H9 (cell line): ENCODE measurements around the gene ALDH2. TPM values are rescaled to one million over a fixed set of nuclear protein-coding genes. Genes with fewer than 3 reads are reported as not detected.

Source experiments
- DNase-seq: peaks from one replicate; pipeline ENCODE4 v3.0.0-alpha.2; 2017
- H2AFZ ChIP-seq: one replicate; pipeline ENCODE4 v1.6.1; 2013; ENCODE audit warnings: mild to moderate bottlenecking, low read length, control low read depth, moderate library complexity
- H2AK5ac ChIP-seq: 2 replicates; pipeline ENCODE4 v1.6.1; 2013; ENCODE audit warnings: low read length, control low read depth, mixed read lengths; ENCODE audit not compliant: insufficient read length
- H2BK120ac ChIP-seq: one replicate; pipeline ENCODE4 v1.6.1; 2013; ENCODE audit warnings: low read depth, mild to moderate bottlenecking, low read length, control low read depth, inconsistent platforms; ENCODE audit not compliant: poor library complexity, severe bottlenecking
- H2BK12ac ChIP-seq: 2 replicates; pipeline ENCODE4 v1.6.1; 2013; ENCODE audit warnings: low read length, control low read depth, mixed read lengths, low read depth; ENCODE audit not compliant: insufficient read length
- H2BK15ac ChIP-seq: 2 replicates; pipeline ENCODE4 v1.6.1; 2013; ENCODE audit warnings: low read depth, low read length, control low read depth
- H2BK20ac ChIP-seq: one replicate; pipeline ENCODE4 v1.6.1; 2013; ENCODE audit warnings: low read depth, mild to moderate bottlenecking, low read length, control low read depth, inconsistent platforms; ENCODE audit not compliant: poor library complexity, severe bottlenecking
- H2BK5ac ChIP-seq: 2 replicates; pipeline ENCODE4 v1.6.1; 2013; ENCODE audit warnings: low read length, control low read depth, mixed read lengths; ENCODE audit not compliant: insufficient read length
- H3K14ac ChIP-seq: 2 replicates; pipeline ENCODE4 v1.6.1; 2013; ENCODE audit warnings: low read length, control low read depth; ENCODE audit not compliant: insufficient read depth
- H3K18ac ChIP-seq: 2 replicates; pipeline ENCODE4 v1.6.1; 2013; ENCODE audit warnings: low read depth, mild to moderate bottlenecking, mixed read lengths, low read length, control low read depth; ENCODE audit not compliant: insufficient read length
- H3K23ac ChIP-seq: 2 replicates; pipeline ENCODE4 v1.6.1; 2013; ENCODE audit warnings: low read length, control low read depth, mixed read lengths, low read depth; ENCODE audit not compliant: insufficient read length
- H3K23me2 ChIP-seq: 2 replicates; pipeline ENCODE4 v1.6.1; 2013; ENCODE audit warnings: low read depth, mild to moderate bottlenecking, mixed read lengths, low read length, control low read depth; ENCODE audit not compliant: insufficient read length, poor library complexity, severe bottlenecking
- H3K27ac ChIP-seq: 2 replicates; pipeline ENCODE4 v1.5.1; 2013; ENCODE audit warnings: low read length, control low read depth, mixed read lengths, low read depth; ENCODE audit not compliant: insufficient read length
- H3K27me3 ChIP-seq: 2 replicates; pipeline ENCODE4 v1.6.1; 2013; ENCODE audit warnings: low read length, control low read depth, inconsistent platforms; ENCODE audit not compliant: insufficient read depth
- H3K4ac ChIP-seq: 2 replicates; pipeline ENCODE4 v1.6.1; 2013; ENCODE audit warnings: low read depth, mild to moderate bottlenecking, control low read depth, inconsistent platforms, low read length, moderate library complexity
- H3K4me1 ChIP-seq: 2 replicates; pipeline ENCODE4 v1.6.1; 2013; ENCODE audit warnings: low read length, control low read depth, inconsistent platforms; ENCODE audit not compliant: insufficient read depth
- H3K4me2 ChIP-seq: 2 replicates; pipeline ENCODE4 v1.6.1; 2013; ENCODE audit warnings: low read length, control low read depth, mixed read lengths; ENCODE audit not compliant: insufficient read length, insufficient read depth
- H3K56ac ChIP-seq: 2 replicates; pipeline ENCODE4 v1.6.1; 2013; ENCODE audit warnings: low read depth, mild to moderate bottlenecking, mixed read lengths, low read length, control low read depth; ENCODE audit not compliant: insufficient read length
- H3K79me1 ChIP-seq: 2 replicates; pipeline ENCODE4 v1.6.1; 2013; ENCODE audit warnings: low read depth, mild to moderate bottlenecking, moderate library complexity, low read length, control low read depth, inconsistent platforms; ENCODE audit not compliant: insufficient read depth, poor library complexity, severe bottlenecking
- H3K79me2 ChIP-seq: 2 replicates; pipeline ENCODE4 v1.6.1; 2013; ENCODE audit warnings: low read length, control low read depth, inconsistent platforms; ENCODE audit not compliant: insufficient read depth
- H3K9ac ChIP-seq: 2 replicates; pipeline ENCODE4 v1.6.1; 2013; ENCODE audit warnings: low read length, control low read depth, mixed read lengths; ENCODE audit not compliant: insufficient read length; ENCODE audit errors: extremely low read depth
- H3K9me3 ChIP-seq: one replicate; pipeline ENCODE4 v1.6.1; 2013; ENCODE audit warnings: low read depth, low read length, inconsistent platforms; ENCODE audit not compliant: control insufficient read depth
- H3T11ph ChIP-seq: one replicate; pipeline ENCODE4 v1.6.1; 2013; ENCODE audit warnings: mild to moderate bottlenecking, low read length, control low read depth, inconsistent platforms
- H4K20me1 ChIP-seq: one replicate; pipeline ENCODE4 v1.6.1; 2013; ENCODE audit not compliant: control insufficient read depth, insufficient read length, insufficient read depth
- H4K5ac ChIP-seq: 2 replicates; pipeline ENCODE4 v1.6.1; 2013; ENCODE audit warnings: low read depth, mild to moderate bottlenecking, mixed read lengths, low read length, control low read depth; ENCODE audit not compliant: insufficient read length
- H4K8ac ChIP-seq: replicated peaks from 2 replicates; pipeline ENCODE4 v1.6.1; 2013; ENCODE audit warnings: low read length, control low read depth, mixed read lengths, low read depth; ENCODE audit not compliant: insufficient read length
- H4K91ac ChIP-seq: 2 replicates; pipeline ENCODE4 v1.6.1; 2013; ENCODE audit warnings: low read depth, mild to moderate bottlenecking, moderate library complexity, mixed read lengths, low read length, control low read depth; ENCODE audit not compliant: insufficient read length
- H3K27ac Mint-ChIP-seq, 3 experiments: 2 replicates in 2 of 3; 3 replicates in 1 of 3; pipeline ENCODE4 v1.8.0; 2020 to 2021; ENCODE audit warnings: mixed read lengths in 3 of 3, mild to moderate bottlenecking in 1 of 3, moderate library complexity in 1 of 3
- H3K27me3 Mint-ChIP-seq: 2 replicates; pipeline ENCODE4 v1.8.0; 2021; ENCODE audit warnings: low read depth, mild to moderate bottlenecking, moderate library complexity, mixed read lengths
- H3K36me3 Mint-ChIP-seq, 3 experiments: 2 replicates in 2 of 3; 3 replicates in 1 of 3; pipeline ENCODE4 v1.8.0; 2020 to 2021; ENCODE audit warnings: low read depth in 3 of 3, mixed read lengths in 3 of 3; ENCODE audit not compliant: insufficient read depth in 1 of 3
- H3K4me1 Mint-ChIP-seq, 2 experiments: 2 replicates each; pipeline ENCODE4 v1.8.0; 2020; ENCODE audit warnings: mixed read lengths in 2 of 2
- H3K4me3 Mint-ChIP-seq, 2 experiments: 2 replicates in 1 of 2; 3 replicates in 1 of 2; pipeline ENCODE4 v1.8.0; 2020 to 2021; ENCODE audit warnings: mild to moderate bottlenecking in 2 of 2, mixed read lengths in 2 of 2, moderate library complexity in 1 of 2
- H3K9me3 Mint-ChIP-seq, 2 experiments: 2 replicates in 1 of 2; 3 replicates in 1 of 2; pipeline ENCODE4 v1.8.0; 2020; ENCODE audit warnings: mild to moderate bottlenecking in 2 of 2, mixed read lengths in 2 of 2, moderate library complexity in 1 of 2
- CTCF ChIP-seq: fragments of 200-600 bp; sonication (generic); conservative IDR thresholded peaks from 3 replicates; pipeline ENCODE4 v1.8.0; 2021; ENCODE audit warnings: antibody characterized with exemption, mild to moderate bottlenecking
- WGBS: extraction: QIAGEN DNeasy Blood & Tissue Kit; methylation state at CpG from one replicate; pipeline ENCODE4 v1.1.7; 2013; ENCODE audit warnings: missing lambda C conversion rate, low lambda C conversion rate, mixed read lengths; ENCODE audit not compliant: insufficient read length; ENCODE audit errors: extremely low coverage; 5-methylcytosine and 5-hydroxymethylcytosine counted together
- total RNA-seq: library from RNA; stranded (reverse); gene quantifications from 2 replicates; pipeline ENCODE4 v1.2.1, GENCODE V29; 2021

The ALDH2 gene
- total RNA-seq, 1 experiment from 2014 or later, result 44.0 TPM

DNA sequence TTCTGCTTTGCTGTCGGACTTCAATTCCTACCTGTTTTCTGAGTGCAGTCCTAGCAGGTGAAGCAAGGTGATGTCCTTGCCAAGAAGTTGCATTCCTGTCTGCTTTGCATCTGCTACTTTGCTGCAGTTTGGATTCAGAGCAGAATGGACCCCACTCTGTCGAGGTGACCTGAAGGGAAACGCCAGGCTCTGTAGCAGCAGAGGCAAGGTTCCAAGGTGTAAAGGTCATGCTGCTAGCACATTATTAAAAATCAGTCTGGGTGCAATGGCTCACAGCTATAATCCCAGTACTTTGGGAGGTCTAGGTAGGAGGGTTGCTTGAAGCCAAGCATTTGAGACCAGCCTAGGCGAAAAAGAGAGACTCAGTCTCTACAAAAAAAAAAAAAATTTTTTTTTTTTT lies 17.3 kb upstream of the ALDH2 start:
- no peak overlapping the region for H2BK5ac ChIP-seq
- no CpG with 5 or more reads among the region's 4 CpGs for WGBS

More for the DNA sequence above, 17.3 kb upstream of the ALDH2 start:
- Histone ChIP-seq H3T11ph (no peak overlapping the region), H2AFZ (no peak overlapping the region), H4K91ac (no peak overlapping the region), H4K8ac (no peak overlapping the region), H3K14ac (no peak overlapping the region), H3K18ac (no peak overlapping the region), H3K27me3 (no peaks in the 10 kb centered on the region), H3K79me1 (no peaks in the 10 kb centered on the region), H2AK5ac (no peak overlapping the region), H2BK20ac (no peak overlapping the region), H3K9me3 (no peaks in the 10 kb centered on the region), H3K23me2 (no peaks in the 10 kb centered on the region), H3K4me2 (no peak overlapping the region), H2BK12ac (no peak overlapping the region), H3K56ac (no peak overlapping the region), H3K4me1 (no peaks in the 10 kb centered on the region; the same call in 1 of the 2 replicates), H3K4ac (no peak overlapping the region), H3K27ac (no peak overlapping the region), H4K5ac (no peak overlapping the region), H3K79me2 (no peaks in the 10 kb centered on the region), H3K23ac (no peak overlapping the region), H2BK120ac (no peak overlapping the region), H3K9ac (no peak overlapping the region), H4K20me1 (no peaks in the 10 kb centered on the region), H2BK15ac (no peak overlapping the region)
- DNase-seq, result no peak
- Mint-ChIP-seq H3K9me3 (no peaks in the 10 kb centered on the region), H3K27me3 (no peaks in the 10 kb centered on the region), H3K27ac (no peak overlapping the region), H3K4me1 (0 out of 4 replicates have a peak, but pooled peaks cover 0 to 4% of the 10 kb centered on the region in 2 experiments), H3K36me3 (peaks cover 10 to 26% (median 15%) of the 10 kb centered on the region in 3 experiments), H3K4me3 (no peak overlapping the region)
- TF ChIP-seq CTCF, result no peak
